SK-N-SH (cell line): ENCODE measurements around the gene RCE1. TPM values are rescaled to one million over a fixed set of nuclear protein-coding genes. Genes with fewer than 3 reads are reported as not detected.

ENCODE experiments used
- CTCF ChIA-PET: fragments of 300-600, 350-600 bp; formaldehyde crosslinking; extraction: SDS; loops from one replicate; lab custom pipeline; 2021; lab: Yijun Ruan, JAX
- POLR2A ChIA-PET: fragments of 350-600 bp; sonication (Branson Sonifier 250); formaldehyde crosslinking; extraction: SDS; loops from one replicate; lab custom pipeline; 2020; ENCODE audit warnings: antibody characterized with exemption, inconsistent platforms; lab: Yijun Ruan, JAX
- DNase-seq: peaks from one replicate; pipeline ENCODE4 v3.0.0; 2012
- H2AFZ ChIP-seq: fragments of 200-600 bp; sonication (generic); 2 replicates; pipeline ENCODE4 v1.8.1; 2016; ENCODE audit warnings: antibody characterized with exemption, mild to moderate bottlenecking, low read depth
- H3F3A ChIP-seq: fragments of 200-600 bp; sonication (generic); replicated peaks from 2 replicates; pipeline ENCODE3; 2016; ENCODE audit warnings: antibody characterized with exemption, mild to moderate bottlenecking; ENCODE audit not compliant: insufficient read depth
- H3K27ac ChIP-seq, 2 experiments: fragments of 200-500 bp in 1 of 2; fragments of 200-600 bp in 1 of 2; sonication (Bioruptor generic) in 1 of 2; sonication (generic), shearing (Covaris generic) in 1 of 2; 2 replicates each; pipeline versions ENCODE4 v1.5.1 to v1.6.1; 2014 to 2016; ENCODE audit warnings: low read depth in 2 of 2, inconsistent platforms in 1 of 2, low read length in 1 of 2, mild to moderate bottlenecking in 1 of 2, mixed read lengths in 1 of 2
- H3K27me3 ChIP-seq: fragments of 200-600 bp; sonication (generic), shearing (Covaris generic); 2 replicates; pipeline ENCODE4 v1.6.1; 2016; ENCODE audit warnings: mixed run types; ENCODE audit not compliant: insufficient read depth
- H3K36me3 ChIP-seq, 2 experiments: fragments of 200-500 bp in 1 of 2; fragments of 200-600 bp in 1 of 2; sonication (Bioruptor generic) in 1 of 2; sonication (generic) in 1 of 2; replicated peaks in 1 of 2; 2 replicates each; pipeline versions ENCODE3 to v1.5.1; 2014 to 2016; ENCODE audit warnings: low read length in 1 of 2, mild to moderate bottlenecking in 1 of 2; ENCODE audit not compliant: insufficient read depth in 2 of 2, control insufficient read depth in 1 of 2
- H3K4me1 ChIP-seq, 2 experiments: fragments of 200-500 bp in 1 of 2; fragments of 200-600 bp in 1 of 2; sonication (Bioruptor generic) in 1 of 2; sonication (generic), shearing (Covaris generic) in 1 of 2; 2 replicates each; pipeline versions ENCODE4 v1.5.1 to v1.6.1; 2014 to 2016; ENCODE audit warnings: low read depth in 1 of 2, low read length in 1 of 2, mixed run types in 1 of 2; ENCODE audit not compliant: insufficient read depth in 2 of 2, control insufficient read depth in 1 of 2
- H3K4me2 ChIP-seq: fragments of 200-600 bp; sonication (generic), shearing (Covaris generic); 2 replicates; pipeline ENCODE4 v1.6.1; 2017; ENCODE audit warnings: mixed run types
- H3K4me3 ChIP-seq, 2 experiments: fragments of 200-500 bp in 1 of 2; fragments of 200-600 bp in 1 of 2; sonication (Bioruptor generic) in 1 of 2; sonication (generic), shearing (Covaris generic) in 1 of 2; 2 replicates each; pipeline versions ENCODE4 v1.5.1 to v1.8.1; 2014 to 2016; ENCODE audit warnings: low read depth in 2 of 2, inconsistent platforms in 1 of 2, low read length in 1 of 2, mild to moderate bottlenecking in 1 of 2, mixed read lengths in 1 of 2, moderate library complexity in 1 of 2
- H3K79me2 ChIP-seq: fragments of 200-600 bp; sonication (generic); 2 replicates; pipeline ENCODE4 v1.8.1; 2017; ENCODE audit warnings: mild to moderate bottlenecking; ENCODE audit not compliant: insufficient read depth
- H3K9ac ChIP-seq: fragments of 200-600 bp; sonication (generic); 2 replicates; pipeline ENCODE4 v1.6.1; 2017; ENCODE audit warnings: mixed run types
- H3K9me2 ChIP-seq: fragments of 200-600 bp; sonication (generic); 2 replicates; pipeline ENCODE4 v1.6.1; 2017; ENCODE audit warnings: mixed run types
- H3K9me3 ChIP-seq: fragments of 200-600 bp; sonication (generic); 2 replicates; pipeline ENCODE4 v1.6.1; 2017; ENCODE audit warnings: mixed run types, mild to moderate bottlenecking, moderate library complexity
- H4K20me1 ChIP-seq: fragments of 200-600 bp; sonication (generic); 2 replicates; pipeline ENCODE4 v1.6.1; 2017; ENCODE audit warnings: mild to moderate bottlenecking, mixed run types; ENCODE audit not compliant: insufficient read depth
- CTCF ChIP-seq: fragments of 200-600 bp; sonication (generic); IDR thresholded peaks from 2 replicates; pipeline ENCODE4 v1.6.1; 2017; ENCODE audit warnings: antibody characterized with exemption, mild to moderate bottlenecking, moderate library complexity
- GATA2 ChIP-seq: sonication (generic); formaldehyde crosslinking; IDR thresholded peaks from 2 replicates; pipeline ENCODE4 v1.5.0; 2020; ENCODE audit warnings: mild to moderate bottlenecking, missing genetic modification reagents
- IRF3 ChIP-seq: fragments of 150-350 bp; IDR thresholded peaks from 2 replicates; pipeline ENCODE4 v1.6.1; 2016; ENCODE audit warnings: mild to moderate bottlenecking, low read depth, low read length
- RCOR1 ChIP-seq: fragments of 150-350 bp; IDR thresholded peaks from 2 replicates; pipeline ENCODE4 v1.6.1; 2017; ENCODE audit warnings: antibody characterized with exemption, low read length
- USF2 ChIP-seq: fragments of 150-350 bp; IDR thresholded peaks from 2 replicates; pipeline ENCODE4 v1.6.1; 2017; ENCODE audit warnings: antibody characterized with exemption, low read length, low read depth, borderline replicate concordance
- YY1 ChIP-seq: IDR thresholded peaks from 2 replicates; pipeline ENCODE4 v1.4.0; 2012; ENCODE audit warnings: low read depth, mild to moderate bottlenecking
- ZBTB33 ChIP-seq: IDR thresholded peaks from 2 replicates; pipeline ENCODE4 v1.4.0; 2012; ENCODE audit warnings: low read depth, borderline replicate concordance
- WGBS: methylation state at CpG from one replicate; pipeline ENCODE4 v1.1.6; 2017; ENCODE audit warnings: low lambda C conversion rate; 5-methylcytosine and 5-hydroxymethylcytosine counted together
- polyA plus RNA-seq, 3 experiments: library from polyadenylated mRNA; depleted of rRNA; stranded (reverse); fragments of >200 nt; gene quantifications; 2 replicates each; pipeline ENCODE4 v1.2.3, GENCODE V29; 2012

RCE1 gene
- polyA plus RNA-seq, 1 of the 3 experiments (the other 2 are of a cell fraction), result 25.0 TPM

GRCh38 chr11:66864924-66865697 lies 21.9 kb downstream of the RCE1 start:
- Histone ChIP-seq H3K4me1 (no peaks in the 10 kb centered on the region), H3K9ac (no peak overlapping the region), H3F3A (no peaks in the 10 kb centered on the region), H3K4me3 (no peak overlapping the region), H3K4me2 (no peak overlapping the region), H4K20me1 (no peaks in the 10 kb centered on the region), H3K27ac (no peak overlapping the region), H3K36me3 (no peaks in the 10 kb centered on the region), H3K27me3 (no peaks in the 10 kb centered on the region), H3K9me3 (no peaks in the 10 kb centered on the region), H2AFZ (no peak overlapping the region), H3K79me2 (no peaks in the 10 kb centered on the region), H3K9me2 (no peaks in the 10 kb centered on the region)
- no peak for DNase-seq
- 94% methylated on average over 16 of the region's 23 CpGs for WGBS
- no peak for TF ChIP-seq YY1
- TF ChIP-seq USF2, result no peak
- ChIA-PET POLR2A (no interaction called here), CTCF (interaction anchor here (0.9 to 3.1 kb wide), 2 partner anchors 18 to 111 kb away, joined by 3 to 12 read pairs; no protein-coding TSS in a partner anchor)

GRCh38 chr11:66866007-66866406 lies 22.8 kb downstream of the RCE1 start:
- Histone ChIP-seq H3K9me2 (no peaks in the 10 kb centered on the region), H3K27me3 (no peaks in the 10 kb centered on the region), H3K27ac (no peak overlapping the region), H3K4me1 (no peaks in the 10 kb centered on the region), H3K4me3 (no peak overlapping the region), H3K9ac (no peak overlapping the region), H2AFZ (no peak overlapping the region), H3K9me3 (no peaks in the 10 kb centered on the region), H3K79me2 (no peaks in the 10 kb centered on the region), H3K36me3 (no peaks in the 10 kb centered on the region), H4K20me1 (no peaks in the 10 kb centered on the region), H3F3A (no peaks in the 10 kb centered on the region), H3K4me2 (no peak overlapping the region)
- WGBS, result 94% methylated on average over 21 of the region's 23 CpGs
- POLR2A ChIA-PET, result no interaction called here
- no peak for DNase-seq
- CTCF ChIA-PET, result interaction anchor here (3.1 kb wide), 1 partner anchor 110 kb away, joined by 12 read pairs; no protein-coding TSS in a partner anchor
- TF ChIP-seq CTCF (no peak), RCOR1 (no peak)

- H4K20me1 ChIP-seq, result no peaks in the 10 kb centered on the region
- POLR2A ChIA-PET, result no interaction called here
- TF ChIP-seq IRF3 (no peak), ZBTB33 (no peak), GATA2 (CRISPR knock-in tag) (no peak)
- CTCF ChIA-PET, result interaction anchor here (3.1 kb wide), 1 partner anchor 109 kb away, joined by 12 read pairs; no protein-coding TSS in a partner anchor
- no peak overlapping the region for H2AFZ ChIP-seq
- no peaks in the 10 kb centered on the region for H3K79me2 ChIP-seq
- H3K9ac ChIP-seq, result no peak overlapping the region
- WGBS, result 85% methylated on average over 3 of the region's 7 CpGs
- no peaks in the 10 kb centered on the region for H3K4me1 ChIP-seq
- no peaks in the 10 kb centered on the region for H3K27me3 ChIP-seq
- no peak overlapping the region for H3K4me2 ChIP-seq
- no peaks in the 10 kb centered on the region for H3K9me2 ChIP-seq
- DNase-seq, result no peak
- no peak overlapping the region for H3K4me3 ChIP-seq
- H3K27ac ChIP-seq, result no peak overlapping the region
- no peaks in the 10 kb centered on the region for H3K9me3 ChIP-seq
- no peaks in the 10 kb centered on the region for H3K36me3 ChIP-seq
- H3F3A ChIP-seq, result no peaks in the 10 kb centered on the region
Observed at GRCh38 chr11:66866511-66866986, 23.3 kb downstream of the RCE1 start.
